ENCODE data around the gene KRT82.

The KRT82 gene

DNA sequence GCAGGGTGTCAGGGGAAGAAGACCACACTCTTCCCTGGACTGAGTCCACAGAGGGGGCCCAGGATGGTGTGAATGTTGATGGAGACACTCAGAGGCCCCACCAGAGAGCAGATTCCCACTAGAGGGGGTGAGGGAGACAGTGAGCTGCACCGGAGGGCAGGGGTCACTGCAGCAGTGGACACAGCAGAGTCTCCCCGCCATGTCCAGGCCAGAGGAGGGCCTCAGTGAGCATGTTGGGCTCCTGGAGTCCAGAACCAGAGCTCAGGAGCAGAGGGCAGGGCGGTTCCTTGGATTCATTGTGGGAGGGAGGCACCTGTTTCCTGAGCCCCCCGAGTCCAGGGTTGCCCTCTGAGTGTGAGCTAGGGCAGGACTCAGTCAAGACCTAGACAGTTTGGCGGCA lies 1.8 kb upstream of the KRT82 start:
- DNase-seq = no peak

DNA sequence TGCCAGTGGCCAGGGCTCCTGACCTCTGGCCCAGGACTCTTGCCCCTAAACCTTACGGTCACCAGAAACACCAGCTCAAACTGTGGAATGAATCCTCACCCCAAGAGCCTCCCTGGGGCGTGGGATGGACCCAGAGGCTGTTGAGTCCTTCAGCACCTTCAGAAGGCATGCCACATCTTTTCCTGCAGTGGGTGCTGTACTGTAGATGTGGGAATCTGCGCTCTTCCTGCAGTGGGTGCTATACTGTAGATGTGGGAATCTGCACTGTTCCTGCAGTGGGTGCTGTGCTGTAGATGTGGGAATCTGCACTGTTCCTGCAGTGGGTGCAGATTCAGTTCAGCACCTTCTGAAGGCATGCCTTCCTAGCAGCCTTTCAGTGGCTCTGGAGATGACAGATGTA lies 1.2 kb downstream of the KRT82 start:
- DNase-seq = no peak

- DNase-seq = no peak
Measured at GRCh38 chr12:52403561-52403960, 2.6 kb downstream of the KRT82 start.

- DNase-seq = no peak
Measured at GRCh38 chr12:52402873-52403540, 3.1 kb downstream of the KRT82 start.

DNA sequence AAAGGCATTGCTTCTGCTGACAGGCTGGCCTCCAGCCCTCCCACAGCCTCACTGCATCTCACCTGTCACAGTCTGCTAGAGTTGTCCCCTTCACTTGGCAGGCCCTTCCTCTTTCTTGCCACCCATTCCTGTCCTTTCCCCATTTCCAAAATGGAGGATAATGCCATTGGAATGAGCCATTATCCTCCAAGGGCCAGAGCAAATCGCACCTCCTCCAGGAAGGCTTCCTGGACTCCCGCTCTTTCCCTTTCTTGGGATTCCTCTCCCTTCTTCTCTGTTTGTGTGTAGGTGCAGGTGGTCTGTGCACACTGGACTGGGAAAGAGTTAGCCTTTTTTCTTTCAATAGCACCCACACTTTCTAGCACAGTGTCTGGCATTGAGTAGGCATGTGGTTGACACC lies 3.8 kb downstream of the KRT82 start:
- no peak for DNase-seq

- DNase-seq = no peak
Measured at GRCh38 chr12:52401926-52402325, 4.2 kb downstream of the KRT82 start.

DNA sequence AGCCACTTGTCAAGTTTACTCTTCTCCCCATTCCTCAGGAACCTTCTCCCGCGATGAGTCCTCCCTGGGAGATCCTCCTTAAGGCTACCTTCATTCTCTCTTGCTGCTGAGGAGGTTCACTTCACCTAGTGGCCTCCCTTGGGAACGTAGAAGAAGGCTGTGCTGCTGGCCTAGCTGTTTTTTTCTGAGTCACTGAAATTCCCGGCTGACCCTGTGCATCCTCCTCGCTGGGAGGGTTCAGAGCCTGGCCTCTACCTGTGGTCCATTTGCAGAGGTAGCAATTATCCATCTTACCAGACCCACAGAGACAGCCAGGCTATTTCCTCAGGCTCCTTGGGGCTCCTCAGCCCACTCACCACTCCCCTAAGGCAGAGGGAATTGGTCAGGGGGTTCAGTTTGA lies 4.6 kb downstream of the KRT82 start:
- no peak for DNase-seq

DNA sequence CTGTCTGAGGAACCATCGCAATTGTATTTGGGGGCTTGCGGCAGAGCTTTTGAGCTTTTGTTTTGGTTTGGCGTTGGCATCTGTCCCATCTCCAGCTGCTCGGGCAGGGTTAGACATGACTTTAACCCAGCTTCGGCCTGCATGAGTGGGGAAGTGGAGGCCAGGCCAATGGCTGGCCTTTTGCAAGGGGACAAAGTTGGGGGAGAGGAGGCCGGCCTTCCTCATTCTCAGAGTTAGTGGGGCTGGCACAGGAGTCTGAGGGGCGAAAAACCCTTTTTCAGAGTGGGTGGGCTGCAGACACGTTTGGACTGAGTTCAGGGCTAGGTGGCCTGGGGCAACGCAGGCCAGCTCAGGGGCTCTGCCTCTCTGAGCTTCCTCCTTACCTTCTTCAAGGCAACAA lies 5.2 kb downstream of the KRT82 start:
- DNase-seq = no peak

DNA sequence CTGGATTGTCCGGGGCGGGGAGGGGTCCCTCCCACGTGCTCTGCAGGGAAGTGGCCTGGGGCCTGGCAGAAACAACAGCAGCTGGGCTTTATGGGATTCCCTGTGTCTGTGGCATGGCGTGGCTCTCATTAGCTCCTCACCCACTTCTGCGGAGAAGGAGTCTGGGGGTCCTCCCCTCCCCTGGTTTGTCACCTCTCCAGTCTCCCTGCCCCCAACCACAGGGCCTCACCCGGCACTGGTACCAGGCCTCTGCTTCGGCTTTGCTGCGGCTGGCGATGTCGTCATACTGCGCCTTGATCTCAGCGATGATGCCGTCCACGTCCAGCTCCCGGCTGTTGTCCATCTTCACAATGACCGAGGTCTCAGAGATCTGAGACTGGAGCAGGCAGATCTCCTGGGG lies 6.4 kb downstream of the KRT82 start:
- no peak for DNase-seq

GRCh38 chr12:52398176-52398575 lies 8.0 kb downstream of the KRT82 start:
- no peak for DNase-seq

- no peak for DNase-seq
Measured at GRCh38 chr12:52396656-52397055, 9.5 kb downstream of the KRT82 start.

GRCh38 chr12:52395761-52396434 lies 10.2 kb downstream of the KRT82 start:
- no peak for DNase-seq

- DNase-seq = no peak
Measured at GRCh38 chr12:52394836-52395405, 11.2 kb downstream of the KRT82 start.

- DNase-seq = no peak
Measured at GRCh38 chr12:52392465-52393007, 13.6 kb downstream of the KRT82 start.

DNA sequence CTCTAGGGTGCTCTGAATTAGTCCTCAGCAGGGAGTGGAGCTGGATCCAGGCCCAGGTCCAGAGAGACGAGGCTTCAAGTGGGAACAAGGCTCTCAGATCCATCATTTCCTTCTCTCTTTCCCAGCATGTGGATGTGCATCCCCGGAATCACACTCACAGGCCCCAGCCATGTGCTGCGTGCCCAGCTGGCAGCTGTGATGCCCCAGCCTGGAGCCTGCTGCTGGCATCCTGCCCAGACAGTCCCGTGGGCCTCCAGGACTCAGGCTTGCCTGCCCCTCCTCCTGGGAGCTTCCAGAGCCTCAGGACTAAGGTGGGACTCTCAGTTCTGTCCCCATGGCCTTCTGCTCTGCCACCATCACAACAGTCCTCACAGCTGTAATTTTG lies 14.5 kb downstream of the KRT82 start:
- peak; percentile 53 for DNase-seq

DNA sequence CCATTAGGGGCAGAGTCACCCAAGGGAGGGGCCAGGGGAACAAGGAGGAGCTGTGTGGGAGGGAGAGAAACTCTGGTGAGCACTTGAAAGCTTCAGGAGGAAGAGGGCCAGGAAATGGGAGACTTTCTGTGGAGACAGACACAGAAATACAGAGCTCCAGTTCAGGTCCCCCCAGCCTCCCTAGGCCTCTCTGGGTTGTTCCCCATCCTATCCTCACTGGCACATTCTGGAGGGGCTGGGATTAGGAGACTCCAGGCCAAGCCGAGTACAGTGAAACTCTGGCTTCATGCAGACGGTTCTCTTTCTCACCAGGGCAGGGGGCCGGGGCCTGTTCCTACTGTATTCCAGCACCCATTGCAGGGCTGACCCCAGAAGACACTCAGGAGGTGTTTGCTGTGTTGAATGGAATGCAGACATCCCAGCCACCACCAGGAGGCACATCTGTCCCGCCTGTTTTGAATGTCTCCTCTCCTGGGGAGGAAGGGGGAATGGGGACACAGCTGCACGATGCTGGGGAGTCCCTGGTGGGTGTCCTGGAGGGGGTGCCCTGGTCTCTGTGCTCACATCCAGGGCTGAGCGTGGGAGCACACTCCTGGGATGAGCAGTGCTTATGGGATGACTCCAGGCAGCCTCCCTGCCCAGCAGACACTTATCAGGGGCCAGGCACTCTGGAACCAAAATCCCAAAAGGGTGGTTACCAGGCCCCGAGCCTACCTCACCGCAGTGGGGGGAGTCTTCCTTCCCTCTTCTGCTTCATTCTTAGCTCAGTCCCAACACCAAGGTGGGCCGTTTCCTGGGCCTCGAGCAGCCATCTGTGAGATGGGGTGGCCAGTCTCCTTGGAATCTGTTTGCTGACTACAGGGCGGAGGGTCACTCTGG lies 15.2 kb downstream of the KRT82 start:
- DNase-seq = no peak

DNA sequence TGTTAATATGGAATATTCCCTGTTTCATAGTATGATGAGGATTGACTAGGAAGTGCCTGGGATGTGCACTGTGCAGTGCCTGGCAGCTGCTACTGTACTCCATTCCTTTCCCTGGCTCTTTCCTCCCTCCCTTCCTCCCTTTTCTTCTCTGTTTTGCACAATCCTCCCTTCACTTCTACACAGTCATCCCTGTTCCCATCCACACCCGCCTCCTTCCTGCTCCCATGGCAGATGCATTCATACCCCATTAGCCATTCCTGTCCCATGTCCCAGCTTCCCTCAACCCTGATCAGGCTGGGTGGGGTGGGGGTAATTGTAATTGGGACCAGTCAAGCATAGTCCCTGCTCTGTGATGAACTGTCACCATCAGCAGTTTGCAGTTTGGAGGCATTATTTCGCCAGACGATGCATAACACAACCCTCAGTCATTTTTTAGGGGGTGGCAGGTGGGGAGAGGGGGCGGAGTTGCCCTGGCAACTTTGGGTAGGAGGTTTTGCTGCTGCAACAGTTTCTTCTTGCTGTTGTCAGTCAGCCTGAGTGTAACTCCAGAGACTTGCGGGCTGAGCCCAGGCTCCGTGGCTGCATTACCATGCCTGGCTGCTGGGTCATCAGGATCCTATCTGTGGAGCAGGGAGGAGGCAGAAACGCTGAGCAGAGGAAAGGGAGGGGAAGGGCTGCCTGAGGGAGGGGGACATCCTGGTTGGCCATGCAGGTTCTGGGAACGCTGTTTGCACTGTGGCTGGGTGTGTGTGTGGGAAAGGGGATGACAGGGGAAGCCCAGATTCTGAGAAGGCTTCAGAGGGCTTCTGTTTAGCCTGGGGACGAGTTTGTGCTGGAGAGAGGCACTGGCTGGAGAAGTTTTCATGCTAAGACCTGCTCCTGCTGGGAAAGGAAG lies 16.6 kb downstream of the KRT82 start:
- DNase-seq = no peak

DNA sequence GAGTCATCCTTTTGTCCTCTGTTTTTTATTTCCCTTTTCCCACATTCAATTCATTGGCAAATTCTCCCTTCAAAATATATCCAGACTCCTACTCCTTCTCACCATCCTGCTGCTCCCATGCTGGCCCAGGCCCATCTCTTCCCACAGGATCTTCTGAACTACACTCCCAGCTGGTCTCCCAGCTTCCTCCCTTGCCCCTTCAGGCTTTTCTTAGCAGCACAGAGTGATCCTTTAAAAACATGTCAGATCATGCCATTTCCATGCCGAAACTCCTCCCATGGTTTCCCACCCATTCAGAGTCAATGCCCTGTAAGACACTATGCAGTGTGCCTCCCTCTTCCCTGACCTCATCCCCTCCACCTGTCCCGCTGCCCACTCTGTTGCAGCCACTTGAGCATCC lies 18.3 kb downstream of the KRT82 start:
- no peak for DNase-seq

DNA sequence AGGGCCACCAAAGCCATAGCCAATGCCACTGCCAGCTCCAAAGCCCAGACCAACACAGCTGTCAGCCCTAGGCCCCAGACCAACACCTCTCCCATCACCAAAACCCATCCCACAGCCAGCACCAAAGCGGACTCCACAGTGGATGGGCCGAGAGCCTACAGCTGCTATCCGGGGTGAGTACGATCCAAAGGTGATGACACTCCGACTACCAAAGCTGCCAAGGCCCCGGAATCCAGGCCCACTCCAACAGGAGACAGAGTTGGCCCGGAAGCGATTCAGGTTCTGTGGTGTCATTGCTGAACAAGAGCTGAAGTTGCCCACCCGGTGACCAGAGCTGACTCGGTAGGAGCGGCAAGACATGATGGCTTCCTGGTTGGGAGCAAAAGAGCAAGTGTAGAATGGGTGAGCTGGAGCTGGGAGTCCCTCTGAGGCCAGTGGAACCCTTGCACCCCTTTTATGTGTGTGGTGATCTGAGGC lies 20.9 kb downstream of the KRT82 start, which contains the start of gene KRT84:
Gene KRT84, minus strand, starts transcription at position 427 of the 477 bp plus-strand sequence. Its CDS starts 67 bp downstream, at position 360.
- no peak for DNase-seq

- no peak for DNase-seq
Measured at GRCh38 chr12:52383331-52383730, 22.8 kb downstream of the KRT82 start.

GRCh38 chr12:52382854-52383253 lies 23.3 kb downstream of the KRT82 start:
- DNase-seq = no peak

- DNase-seq = no peak
Measured at GRCh38 chr12:52381206-52381605, 24.9 kb downstream of the KRT82 start.
